ENCODE measurements around the gene AHR. TPM values are rescaled to one million over a fixed set of nuclear protein-coding genes. Genes with fewer than 3 reads are reported as not detected.

The AHR gene
- 10 to 100 TPM; 31.9 to 62.3 (median 36.3) TPM for polyA plus RNA-seq (ENCODE audit: insufficient read length in 4 of 4)

DNA sequence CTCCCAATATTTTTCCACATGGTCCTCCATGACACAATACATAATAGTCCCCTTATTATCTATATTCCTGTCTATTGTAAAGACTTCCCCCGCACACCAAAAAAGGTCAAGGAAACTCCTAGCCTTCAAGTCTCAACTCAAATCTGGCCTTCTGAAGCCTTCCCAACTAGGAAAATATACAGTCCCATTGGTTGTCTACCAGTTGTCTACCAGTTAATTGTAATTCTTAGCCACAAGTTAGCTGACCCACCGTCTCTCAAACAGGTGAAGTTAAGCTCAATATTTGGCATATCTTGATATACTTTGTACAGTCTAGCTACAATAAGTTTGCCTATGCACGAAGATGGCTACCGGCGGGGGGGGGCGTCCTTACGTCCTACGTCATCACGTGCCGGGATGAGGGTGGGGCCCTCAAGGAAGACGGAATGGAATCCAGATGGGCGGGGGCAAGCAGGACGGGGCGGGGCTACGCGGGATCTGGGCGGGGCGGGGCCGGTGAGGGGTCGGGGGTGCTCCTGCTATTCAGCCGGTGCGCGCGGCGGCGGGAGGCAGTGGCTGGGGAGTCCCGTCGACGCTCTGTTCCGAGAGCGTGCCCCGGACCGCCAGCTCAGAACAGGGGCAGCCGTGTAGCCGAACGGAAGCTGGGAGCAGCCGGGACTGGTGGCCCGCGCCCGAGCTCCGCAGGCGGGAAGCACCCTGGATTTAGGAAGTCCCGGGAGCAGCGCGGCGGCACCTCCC, at the start of gene AHR:
TSS of gene AHR (plus strand) at position 551 of the 738 bp plus-strand sequence. CDS start 613 bp downstream, outside the sequence.
- DNase-seq (ENCODE audit: low read depth in 4 of 4, low spot score in 3 of 4): peak; percentile 51 to 69 (median 67)

DNA sequence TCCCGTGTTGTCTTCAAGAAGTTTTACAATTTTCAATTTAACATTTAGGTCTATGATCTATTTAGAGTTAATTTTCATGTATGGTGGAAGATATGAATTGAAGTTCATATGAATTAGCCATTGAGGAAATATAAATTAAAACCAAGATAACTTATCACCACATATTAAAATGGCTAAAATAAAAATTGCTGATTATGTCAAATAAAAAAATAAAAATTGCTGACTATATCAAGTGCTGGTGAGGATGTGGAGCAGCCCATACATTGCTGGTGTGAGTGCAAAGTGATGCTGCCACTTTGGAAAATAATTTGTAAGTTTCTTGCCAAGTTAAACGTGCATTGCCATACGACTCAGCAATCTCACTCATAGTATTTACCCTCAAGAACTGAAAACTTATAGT, 44.6 kb upstream of the AHR start:
- no peak for DNase-seq (ENCODE audit: low read depth in 4 of 4, low spot score in 3 of 4)

DNA sequence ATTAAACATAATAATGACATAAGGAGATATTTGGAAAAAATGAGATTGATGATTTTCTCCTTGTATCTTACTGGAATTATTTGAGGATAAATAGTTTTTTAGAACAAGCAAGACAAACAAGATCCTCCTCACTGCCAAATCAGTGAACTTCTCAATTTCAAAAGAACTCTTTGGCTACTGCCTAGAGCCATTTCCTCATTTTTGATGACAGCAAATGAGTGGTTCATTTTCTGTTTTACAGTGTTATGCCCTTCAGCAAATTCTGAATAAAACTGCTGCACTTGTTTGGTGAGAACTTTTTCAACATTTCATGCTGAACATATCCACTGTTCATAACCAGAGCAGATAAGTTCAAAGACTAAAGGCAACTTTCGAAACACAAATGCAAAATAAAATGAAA, 42.5 kb upstream of the AHR start:
- DNase-seq (ENCODE audit: low read depth in 4 of 4, low spot score in 3 of 4): no peak

DNA sequence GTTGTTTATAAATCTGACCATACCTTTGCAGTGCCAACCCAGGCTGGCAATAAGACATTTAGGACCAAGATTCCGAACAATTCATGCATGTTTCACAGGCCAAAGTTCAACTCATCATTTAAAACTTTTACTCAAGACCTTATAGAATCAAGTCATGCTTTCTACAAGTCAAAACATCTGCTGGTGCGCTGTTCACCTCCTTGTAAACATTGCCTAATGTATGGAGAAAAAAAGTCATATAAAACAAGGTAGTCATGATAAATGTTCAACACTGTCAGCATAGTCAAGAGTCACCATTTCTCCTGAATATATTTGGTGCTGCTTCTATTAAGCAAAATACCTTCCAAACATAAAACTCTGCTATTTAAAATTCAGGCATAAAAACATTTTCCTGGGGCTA, 42.1 kb upstream of the AHR start:
- DNase-seq (ENCODE audit: low read depth in 4 of 4, low spot score in 3 of 4): no peak

DNA sequence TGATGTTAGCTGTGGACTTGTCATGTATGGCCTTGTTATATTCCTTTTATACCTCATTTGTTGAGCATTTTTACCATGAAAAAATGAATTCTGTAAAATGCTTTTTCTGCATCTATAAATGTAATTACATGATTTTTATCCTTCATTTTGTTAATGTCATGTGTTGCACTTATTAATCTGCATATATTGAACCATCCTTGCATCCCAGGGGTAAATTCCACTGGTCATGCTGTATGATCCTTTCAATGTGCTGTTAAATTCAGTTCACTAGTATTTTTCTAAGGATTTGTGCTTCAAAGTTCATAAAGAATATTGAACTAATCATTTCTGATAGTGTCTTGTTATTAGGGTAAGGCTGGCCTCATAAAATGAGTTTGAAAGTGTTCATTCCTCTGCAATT, 31.9 kb upstream of the AHR start:
- no peak for DNase-seq (ENCODE audit: low read depth in 4 of 4, low spot score in 3 of 4)

DNA sequence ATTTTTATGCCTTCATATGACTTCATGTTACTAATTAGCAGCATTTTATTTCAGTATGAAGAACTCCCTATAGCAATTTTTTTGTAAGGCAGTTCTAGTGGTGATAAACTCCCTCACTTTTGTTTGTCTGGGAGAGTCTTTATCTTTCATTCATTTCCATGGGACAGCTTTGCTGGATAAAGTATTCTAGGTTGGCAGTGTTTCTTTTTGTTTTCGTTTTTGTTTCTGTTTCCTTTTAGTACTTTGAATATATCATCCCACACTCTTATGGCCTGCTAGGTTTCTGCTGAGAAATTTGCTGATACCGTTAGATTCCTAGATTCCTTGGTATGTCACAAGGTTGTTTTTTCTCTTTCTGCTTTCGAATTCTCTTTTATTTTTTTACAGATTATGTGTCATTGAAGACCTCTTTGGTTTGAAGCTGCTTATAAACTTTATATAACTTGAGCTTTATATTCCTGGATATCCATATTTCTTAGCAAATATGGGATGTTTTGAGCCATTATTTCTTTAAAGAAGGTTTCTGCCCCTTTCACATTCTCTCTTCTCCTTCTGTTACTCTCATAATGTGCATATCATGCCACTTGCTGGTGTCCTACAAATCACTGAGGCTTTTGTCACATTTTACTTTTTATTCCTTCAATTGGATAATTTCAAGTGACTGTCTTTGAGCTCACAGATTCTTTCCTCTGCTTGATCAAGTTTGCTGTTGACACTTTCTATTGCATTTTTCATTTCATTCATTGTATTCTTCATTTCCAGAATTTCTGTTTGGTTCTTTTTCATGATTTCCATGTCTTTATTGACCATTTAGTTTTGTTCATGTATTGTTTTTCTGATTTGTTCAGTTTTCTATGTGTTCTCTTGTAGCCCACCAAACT, 28.9 kb upstream of the AHR start:
- no peak for DNase-seq (ENCODE audit: low read depth in 4 of 4, low spot score in 3 of 4)

DNA sequence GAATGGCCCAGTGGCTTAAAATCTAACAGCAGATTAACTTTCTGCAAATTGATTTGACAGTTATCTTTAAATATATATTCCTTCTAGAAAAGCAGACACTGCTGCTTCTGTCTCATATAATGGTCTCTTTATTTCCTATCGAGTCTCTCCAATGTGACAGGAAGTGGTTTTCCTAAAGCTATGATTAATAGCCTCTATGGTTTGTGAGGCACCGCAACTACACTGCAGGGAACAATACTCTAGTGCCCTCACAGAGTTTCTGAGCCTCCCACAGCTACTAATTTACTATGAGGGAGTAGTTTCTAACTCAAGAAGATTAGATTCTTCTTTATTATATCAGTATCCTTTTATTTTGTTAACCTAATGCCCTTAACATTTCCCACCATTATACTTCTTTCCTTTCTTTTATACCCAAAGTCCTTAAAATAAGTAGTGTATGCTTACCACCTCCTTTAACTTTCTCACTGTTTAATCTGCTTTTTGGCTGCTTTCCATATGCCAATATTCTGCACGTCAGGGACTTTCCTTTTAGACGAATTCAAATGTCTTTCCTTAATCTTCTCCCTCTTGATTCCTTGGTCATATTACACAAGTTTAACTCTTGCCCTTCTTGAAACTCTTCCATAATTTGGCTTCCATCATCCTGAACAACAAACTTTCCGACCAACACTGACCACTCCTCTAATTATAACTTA, 23.8 kb upstream of the AHR start:
- DNase-seq (ENCODE audit: low read depth in 4 of 4, low spot score in 3 of 4): no peak

DNA sequence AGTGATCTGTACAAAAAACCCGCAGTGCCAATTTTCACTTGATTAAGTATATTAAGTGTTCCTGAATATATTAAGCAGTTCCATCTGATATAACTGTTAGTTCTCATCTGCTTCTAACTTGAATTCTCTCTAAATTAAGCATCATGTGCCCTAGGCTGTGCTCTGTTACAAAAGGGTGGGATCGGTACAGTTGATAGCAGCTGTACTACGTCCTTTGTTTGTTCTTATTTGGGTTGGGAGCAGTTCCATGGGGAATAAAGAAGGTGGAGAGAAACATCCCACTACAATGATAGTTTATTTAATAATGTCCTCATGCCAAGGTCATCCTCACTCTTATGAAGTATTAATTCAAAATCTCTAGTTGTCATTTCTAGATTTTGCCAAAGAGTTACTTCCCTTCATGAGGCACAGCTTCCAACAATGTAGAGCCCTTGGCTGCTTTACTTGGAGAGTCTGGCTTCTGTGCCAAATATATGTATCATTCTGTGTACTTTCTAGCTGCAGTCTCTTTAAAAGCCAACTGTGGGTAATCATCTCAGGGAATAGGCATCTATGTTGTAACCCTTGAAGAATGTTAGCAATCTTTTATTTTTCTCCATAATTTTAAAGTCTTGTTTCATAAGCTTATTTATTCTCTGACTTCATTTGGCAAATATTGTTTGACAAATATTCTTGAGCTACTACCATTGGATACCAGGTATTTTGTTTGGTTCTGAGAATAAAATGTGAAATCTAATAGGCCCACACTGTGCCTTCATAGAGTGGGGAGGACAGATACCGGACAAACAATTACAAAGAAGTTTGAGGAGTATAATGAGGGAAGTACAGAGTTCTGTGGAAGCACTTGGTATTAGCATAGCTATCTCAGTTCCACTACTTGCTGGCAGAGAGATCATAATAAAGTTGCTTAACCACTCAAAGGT, 22.4 kb upstream of the AHR start:
- no peak for DNase-seq (ENCODE audit: low read depth in 4 of 4, low spot score in 3 of 4)

DNA sequence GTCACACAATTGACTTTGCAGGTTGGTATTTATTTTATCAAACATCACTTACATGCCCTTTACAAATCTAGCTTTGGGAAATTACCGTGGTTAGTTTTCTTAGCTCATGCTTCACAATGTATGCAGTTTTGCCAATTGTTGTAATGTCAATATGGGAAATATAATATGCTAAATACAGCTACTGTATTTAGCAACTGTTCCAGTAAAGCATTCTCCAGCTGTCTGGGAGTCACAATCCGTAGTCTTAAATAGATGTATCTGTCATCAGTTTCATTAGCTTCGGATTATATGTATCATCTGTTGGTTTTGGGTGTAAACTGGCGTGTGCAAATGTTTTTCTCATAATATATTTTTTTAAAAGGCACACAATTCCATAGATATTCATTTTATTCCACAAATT, 19.4 kb upstream of the AHR start:
- no peak for DNase-seq (ENCODE audit: low read depth in 4 of 4, low spot score in 3 of 4)

DNA sequence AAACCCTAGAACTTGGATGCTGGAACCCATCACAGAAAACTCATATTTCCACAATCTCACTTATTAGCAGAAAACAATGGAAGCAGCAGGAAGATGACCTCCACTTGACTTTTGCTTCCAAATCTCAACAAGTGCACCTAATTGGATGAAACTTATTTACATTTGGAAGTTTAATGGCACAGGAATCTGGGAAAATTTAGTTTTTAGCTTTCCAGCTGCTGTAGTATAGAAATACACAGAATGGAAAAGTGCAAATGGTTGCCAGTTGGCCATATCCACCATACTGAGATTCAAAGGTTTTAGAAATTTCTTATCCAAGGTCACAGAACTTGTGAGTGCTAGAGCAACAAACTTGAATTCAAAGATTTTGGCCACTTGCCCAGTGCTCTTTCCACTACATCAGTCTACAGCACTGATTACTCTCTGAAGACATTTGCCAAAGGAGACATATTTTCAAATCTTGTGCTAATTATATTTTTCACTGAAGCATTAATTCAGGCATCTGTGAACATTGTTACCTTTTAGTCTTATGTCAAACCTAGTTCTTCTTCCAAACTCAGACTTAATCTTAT, 9.3 kb upstream of the AHR start:
- DNase-seq (ENCODE audit: low read depth in 4 of 4, low spot score in 3 of 4): no peak

DNA sequence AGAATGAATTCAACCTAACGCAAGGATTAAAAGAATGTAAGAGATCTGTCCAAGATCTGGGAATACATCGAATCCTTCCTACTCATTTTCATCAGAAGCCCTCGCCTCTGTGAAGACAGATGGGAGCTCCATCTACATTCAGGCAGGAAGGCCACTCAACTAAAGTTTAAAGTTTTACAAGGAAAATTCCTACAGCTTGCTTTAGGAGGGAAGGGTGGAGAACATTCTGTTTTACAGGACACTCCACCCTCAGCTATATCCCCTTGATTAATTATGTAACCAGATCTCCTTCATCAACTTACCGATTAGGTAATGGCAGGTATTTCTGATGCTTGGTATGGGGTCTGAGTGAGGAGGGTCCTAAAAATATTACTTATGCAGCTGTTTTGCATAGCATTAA, 5.6 kb upstream of the AHR start:
- no peak for DNase-seq (ENCODE audit: low read depth in 4 of 4, low spot score in 3 of 4)

DNA sequence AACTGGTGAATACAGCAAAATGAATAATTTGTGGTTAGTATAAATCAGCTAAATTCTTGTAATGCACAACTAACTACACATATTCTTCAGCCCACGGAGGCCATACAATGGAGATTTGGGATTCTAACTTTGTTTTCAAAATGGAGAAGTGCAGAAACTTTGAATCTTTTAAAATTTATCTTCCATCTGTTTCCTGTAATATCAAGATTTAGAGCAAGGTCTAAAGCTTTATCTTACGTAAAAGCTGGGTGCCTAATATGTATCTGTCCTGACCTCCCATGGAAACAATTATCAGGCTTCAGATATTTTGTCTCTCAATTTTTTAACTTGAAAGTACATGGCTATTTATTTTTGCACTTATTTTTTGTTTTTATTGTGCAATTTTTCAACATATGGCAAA, 5.0 kb upstream of the AHR start:
- DNase-seq (ENCODE audit: low read depth in 4 of 4, low spot score in 3 of 4): no peak

DNA sequence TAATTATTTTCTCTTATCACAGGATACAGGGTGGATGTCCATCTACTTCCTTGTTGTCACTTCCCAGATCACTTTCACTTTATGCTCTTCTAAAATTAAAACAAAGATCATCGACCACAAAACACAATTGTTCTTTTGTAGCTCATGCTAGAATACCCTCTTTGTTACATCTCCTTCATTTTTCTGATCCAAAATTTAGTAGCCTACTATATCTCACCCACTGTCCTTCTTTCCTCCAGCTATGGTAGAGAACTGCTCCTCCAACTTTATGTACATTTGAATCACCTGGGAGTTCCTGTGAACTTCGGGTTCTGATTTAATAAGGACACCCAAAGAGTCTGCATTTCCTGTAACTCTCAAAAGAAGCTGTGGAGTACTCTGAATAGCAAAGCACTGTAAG, 1.2 kb upstream of the AHR start:
- no peak for DNase-seq (ENCODE audit: low read depth in 4 of 4, low spot score in 3 of 4)

DNA sequence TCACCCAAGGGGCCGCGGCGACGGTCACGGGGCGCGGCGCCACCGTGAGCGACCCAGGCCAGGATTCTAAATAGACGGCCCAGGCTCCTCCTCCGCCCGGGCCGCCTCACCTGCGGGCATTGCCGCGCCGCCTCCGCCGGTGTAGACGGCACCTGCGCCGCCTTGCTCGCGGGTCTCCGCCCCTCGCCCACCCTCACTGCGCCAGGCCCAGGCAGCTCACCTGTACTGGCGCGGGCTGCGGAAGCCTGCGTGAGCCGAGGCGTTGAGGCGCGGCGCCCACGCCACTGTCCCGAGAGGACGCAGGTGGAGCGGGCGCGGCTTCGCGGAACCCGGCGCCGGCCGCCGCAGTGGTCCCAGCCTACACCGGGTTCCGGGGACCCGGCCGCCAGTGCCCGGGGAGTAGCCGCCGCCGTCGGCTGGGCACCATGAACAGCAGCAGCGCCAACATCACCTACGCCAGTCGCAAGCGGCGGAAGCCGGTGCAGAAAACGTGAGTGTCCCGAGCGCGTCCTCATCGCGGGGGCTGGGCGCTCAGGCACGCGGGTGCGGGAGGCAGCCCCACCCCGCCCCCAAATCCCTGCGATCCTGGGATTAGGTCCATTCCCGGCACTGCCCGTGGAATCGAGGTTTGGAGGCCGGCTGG, 509 bp downstream of the AHR start:
- DNase-seq (ENCODE audit: low read depth in 4 of 4, low spot score in 3 of 4): no peak

DNA sequence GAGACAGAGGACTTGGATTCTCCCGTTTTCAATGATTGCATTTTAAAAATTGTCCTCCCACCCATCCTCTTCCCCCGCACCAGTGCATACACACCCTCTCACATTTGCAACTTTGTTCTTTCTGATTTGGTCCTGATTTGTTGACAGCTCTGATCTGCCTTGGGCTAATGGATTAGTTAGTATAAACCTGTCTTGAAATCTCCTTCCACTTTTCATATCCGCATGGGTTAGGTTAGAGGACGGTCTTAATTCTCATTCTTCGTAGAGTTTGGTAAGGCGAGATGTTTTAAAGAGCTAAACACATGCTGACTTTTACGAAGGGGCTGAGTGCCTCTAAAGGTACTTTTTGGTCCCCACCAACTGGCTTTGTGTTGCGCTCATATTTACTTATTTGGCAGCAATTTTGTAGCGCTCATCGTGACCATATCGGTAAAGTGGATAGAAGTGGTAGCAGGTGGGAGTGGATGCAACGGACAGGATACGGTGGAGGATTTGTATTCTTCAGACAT, 1.1 kb downstream of the AHR start:
- DNase-seq (ENCODE audit: low read depth in 4 of 4, low spot score in 3 of 4): peak in 1 of 4 donors; percentile 47

DNA sequence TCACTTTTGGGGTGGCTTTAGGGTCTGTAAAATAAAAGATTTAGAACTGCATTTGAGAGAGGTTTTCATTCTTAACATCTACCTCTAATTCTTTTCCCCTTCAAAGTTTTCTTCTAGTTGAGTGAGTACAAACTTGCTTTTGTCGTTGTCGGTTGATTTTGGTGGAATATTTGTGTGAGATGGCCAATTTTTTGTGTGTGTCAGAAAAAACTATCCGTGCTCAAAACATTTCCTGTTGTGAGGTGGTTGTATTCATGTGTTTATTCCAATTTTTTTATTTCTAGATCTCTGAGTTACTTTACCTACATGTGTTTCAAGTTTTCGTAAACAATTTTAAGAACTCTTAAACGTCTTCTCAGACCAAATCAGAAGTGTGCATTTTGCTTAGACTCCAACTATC, 1.6 kb downstream of the AHR start:
- DNase-seq (ENCODE audit: low read depth in 4 of 4, low spot score in 3 of 4): no peak

DNA sequence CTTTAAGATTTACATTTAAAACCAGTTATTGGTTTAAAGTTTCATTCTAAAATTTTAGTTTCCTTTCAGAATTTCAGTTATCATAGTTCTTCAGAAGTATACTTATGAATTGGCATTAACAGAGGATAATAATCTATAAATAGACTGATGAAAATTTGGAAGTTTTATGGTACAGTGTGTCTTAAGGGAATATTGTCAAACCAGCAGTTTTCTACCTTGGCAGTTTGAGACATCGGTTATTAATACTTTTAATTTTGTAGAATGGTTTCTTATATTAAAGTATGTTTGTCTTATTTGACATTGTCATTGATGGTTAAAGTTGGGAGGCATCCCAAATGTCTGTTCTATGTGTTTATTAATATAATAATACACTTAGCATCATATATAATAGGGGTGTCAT, 2.0 kb downstream of the AHR start:
- no peak for DNase-seq (ENCODE audit: low read depth in 4 of 4, low spot score in 3 of 4)

DNA sequence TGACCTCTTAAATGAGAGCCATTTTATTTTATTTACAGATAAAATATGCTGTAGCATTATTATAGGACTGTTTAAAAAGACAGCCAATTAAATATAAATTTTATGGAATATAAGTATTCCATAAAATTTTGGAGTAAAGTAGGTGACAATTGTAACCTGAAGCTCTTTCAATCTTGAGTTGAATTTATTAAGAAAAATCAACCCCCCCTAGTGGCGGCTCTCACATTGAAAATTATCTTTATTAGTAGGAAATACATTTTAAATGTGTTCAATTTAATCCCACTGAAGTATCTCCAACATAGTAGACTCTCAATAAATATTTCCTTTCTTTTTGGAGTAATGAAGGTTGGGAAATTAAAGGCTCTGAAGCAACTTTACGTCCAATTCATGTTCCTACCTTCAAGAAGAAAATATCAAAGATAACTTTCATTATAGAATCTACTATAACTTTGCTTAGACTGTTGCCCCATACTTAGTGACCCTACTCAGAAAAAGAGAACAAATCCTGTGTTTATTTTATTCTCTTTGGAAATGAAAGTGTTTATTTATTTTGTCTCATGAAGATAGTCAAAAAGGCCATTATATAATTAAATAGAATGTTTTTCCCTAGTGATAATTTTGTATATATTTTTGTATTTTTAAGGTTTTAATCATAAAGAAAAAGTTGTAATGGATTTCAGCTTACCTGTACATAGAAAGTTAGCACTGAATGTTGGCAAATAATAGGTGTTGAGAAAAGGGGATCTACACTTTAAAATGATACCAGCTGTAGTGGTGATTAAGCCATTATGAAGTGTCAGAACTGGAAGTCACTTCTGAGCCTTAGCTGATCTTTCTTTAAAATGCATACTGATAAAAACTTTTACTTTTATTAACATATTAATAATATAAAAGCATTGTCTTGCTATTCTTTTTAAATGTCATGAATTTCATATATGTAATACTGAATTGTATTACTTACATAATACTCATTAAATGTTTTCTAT, 3.3 kb downstream of the AHR start:
- DNase-seq (ENCODE audit: low read depth in 4 of 4, low spot score in 3 of 4): peak in 1 of 4 donors; percentile 28

All from right renal pelvis (tissue), 4 donors.